GM21447 (cell line): ENCODE measurements around the gene SLC2A1.
"Not testable (repeated sequence)": the region's sequence is repeated elsewhere in the genome, so short reads cannot be mapped to it uniquely, and the experiment has no call there.

ENCODE experiments used
- ATAC-seq: cut with Tn5 transposase; IDR thresholded peaks from one replicate; pipeline ENCODE4 v1.9.1; 2021; ENCODE audit not compliant: unreplicated experiment

The SLC2A1 gene

DNA sequence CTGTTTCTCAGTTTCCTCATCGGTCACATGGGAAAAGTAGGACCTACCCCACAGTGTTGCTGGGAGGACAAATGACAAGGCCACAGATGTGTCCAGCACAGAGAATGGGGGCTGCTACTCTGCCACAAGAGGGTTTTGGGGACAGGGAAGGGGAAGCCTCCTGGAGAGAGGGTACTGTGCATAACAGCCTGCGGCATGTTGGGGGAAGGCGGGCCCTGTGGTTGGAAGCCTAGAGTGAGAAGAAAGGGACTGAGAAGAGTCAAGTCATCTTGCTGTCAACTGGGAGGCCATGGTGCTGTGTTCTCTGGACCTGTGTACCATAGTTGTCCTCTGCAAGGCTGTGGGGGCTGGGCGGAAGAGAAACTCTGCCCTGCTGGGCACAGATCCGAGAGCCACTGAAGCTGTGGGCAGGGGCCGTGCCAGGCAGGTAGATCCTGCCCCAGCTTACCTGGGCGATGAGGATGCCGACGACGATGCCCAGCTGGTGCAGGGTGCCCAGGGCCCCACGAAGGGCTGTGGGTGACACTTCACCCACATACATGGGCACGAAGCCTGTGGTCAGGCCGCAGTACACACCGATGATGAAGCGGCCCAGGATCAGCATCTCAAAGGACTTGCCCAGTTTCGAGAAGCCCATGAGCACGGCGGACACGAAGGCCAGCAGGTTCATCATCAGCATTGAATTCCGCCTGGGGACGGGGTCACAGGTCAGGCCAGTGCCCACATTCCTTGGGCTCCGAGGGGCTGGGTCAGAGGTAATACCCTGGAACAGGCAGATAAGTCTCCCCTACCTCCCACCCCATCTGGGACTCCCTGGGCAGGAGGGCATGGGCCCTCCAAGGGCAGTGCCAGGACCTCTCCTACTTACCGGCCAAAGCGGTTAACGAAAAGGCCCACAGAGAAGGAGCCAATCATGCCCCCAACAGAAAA, 28.2 kb downstream of the SLC2A1 start:
- ATAC-seq: no peak

GRCh38 chr1:42929434-42930177, 29.1 kb downstream of the SLC2A1 start:
- no peak for ATAC-seq

- no peak for ATAC-seq
Observed at GRCh38 chr1:42928859-42929258, 29.8 kb downstream of the SLC2A1 start.

DNA sequence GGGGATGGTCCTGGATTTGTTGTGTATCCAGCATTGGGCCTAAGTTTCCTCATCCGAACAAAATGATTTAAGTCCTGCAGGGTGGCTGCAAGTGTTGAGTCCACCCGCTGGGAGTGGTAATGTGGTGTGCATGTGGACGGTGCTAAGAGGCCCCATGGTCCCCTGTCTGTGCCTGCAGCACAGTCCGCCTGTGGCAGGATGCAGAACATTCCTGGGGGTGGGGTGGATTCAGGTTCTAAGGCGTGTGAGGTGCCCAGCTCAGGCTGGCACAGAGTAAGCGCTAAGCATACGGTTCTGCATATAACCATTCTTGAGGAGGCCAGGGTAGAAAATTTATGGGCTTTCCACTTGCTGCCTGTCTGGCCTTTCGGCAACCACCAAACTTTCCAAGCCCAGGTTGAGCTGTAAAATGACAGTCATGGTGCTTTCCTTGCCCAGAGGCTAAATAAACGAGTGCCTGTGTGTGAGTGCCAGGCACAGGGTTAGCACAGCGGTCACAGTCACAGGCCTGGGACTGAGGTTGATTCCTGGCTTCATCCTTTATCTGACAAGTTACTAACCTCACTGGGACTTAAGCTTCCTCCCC, 30.7 kb downstream of the SLC2A1 start:
- ATAC-seq: no peak

DNA sequence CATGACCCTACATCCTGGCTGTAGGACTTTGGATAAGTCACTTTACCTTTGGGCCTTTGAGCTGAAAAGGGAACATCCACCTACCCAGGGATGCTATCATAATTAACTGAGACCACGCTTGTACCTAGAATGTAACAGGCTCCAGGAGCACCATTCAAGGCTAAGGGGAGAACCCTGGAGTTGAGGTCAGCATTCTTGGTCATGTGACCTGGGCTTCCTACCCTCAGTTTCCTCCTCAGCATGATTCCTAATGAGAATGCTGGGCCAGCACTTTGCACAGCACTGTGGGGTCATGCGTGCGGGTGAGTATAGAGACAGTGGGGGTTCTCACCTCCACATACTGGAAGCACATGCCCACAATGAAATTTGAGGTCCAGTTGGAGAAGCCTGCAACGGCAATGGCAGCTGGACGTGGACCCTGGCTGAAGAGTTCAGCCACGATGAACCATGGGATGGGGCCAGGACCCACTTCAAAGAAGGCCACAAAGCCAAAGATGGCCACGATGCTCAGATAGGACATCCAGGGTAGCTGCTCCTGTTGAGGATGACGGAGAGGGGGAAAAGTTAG, 31.3 kb downstream of the SLC2A1 start:
- no peak for ATAC-seq

DNA sequence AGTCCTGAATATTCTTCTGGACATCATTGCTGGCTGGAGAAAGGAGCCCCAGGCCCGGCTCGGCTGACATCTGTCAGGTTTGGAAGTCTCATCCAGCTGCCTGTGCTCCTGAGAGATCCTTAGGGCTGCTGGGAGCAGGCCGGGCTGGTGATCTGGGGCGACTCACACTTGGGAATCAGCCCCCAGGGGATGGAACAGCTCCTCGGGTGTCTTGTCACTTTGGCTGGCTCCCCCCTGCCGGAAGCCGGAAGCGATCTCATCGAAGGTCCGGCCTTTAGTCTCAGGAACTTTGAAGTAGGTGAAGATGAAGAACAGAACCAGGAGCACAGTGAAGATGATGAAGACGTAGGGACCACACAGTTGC, 31.8 kb downstream of the SLC2A1 start:
- no peak for ATAC-seq

GRCh38 chr1:42926235-42926878, 32.3 kb downstream of the SLC2A1 start:
- ATAC-seq: no peak

DNA sequence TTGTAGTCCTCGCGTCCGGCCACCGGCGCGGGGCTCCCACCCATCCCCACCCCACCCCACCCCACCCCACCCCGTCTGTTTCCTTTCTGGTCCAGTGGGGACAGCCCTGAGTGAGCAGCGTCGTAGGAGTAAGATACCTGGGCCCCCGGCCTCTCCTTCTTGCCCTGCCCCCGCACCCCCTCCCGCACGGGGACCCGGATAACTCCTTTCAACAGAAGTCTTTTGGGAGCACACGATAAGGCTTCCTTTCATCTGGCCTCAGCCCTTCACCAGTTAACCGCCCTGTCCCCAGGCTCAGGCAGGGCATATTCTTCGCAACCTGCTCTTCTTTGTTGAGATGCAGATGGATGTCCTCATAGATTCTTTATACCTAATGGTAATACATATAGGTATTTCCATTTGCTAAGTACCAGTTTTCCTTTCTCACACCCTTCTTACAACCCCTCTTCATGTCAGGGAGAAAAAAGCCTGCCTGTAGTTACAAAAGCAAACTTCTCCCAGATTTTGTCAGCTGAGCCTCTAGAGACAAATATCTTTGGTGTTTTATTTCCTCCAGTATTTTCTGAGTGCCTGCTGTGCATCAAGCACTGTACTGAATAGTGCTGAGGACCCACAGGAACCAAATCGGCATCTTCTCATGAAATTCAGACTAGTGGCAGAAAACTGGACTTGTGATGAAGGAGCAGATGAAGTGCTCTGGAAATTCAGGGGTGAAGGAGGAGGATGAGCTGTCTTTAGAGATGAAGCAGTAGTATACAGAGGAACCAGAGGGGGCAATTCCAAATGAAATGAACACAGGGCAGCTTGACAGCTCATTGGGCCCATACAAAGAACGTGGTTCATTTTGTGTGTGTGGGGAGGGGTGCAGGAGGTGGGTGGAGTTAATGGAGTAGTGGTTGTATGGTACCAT, 33.6 kb downstream of the SLC2A1 start:
- ATAC-seq: peak; percentile 21

DNA sequence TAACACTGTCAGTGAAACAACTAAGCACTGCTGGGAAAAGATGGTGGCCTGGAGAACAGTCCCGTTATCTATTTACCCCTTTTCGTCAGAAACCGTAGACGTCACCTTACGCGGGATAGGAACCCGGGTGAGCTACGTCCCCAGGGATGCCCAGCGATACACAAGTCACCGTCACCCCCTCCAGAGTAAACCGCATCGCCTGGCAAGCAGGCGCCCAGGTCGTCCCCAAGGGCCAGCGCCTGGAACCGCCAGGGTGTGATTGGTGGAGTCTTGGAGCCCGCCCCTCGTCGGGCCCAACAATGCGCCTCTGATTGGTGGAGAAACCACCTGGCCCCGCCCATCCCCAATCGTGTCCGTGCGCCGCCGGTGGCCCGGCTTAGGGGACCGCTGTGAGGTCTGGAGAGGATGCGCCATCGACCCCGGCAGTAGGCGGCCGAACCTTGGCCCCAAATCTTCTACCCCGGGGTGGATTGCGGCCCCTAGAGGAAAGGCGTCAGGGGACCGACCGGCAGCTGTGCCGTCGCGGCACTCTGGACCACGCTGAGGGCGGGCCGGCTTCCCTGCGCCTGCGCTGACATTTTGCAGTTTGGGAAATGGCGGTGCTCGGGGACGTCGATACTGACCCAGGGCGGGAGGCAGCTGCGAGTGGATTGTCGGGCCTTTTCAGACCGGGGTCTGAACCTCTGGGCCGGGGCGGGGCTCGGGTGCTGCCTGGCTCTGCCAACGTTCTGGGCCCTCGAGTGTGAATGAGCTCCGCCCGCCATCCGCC, 34.4 kb downstream of the SLC2A1 start:
- ATAC-seq: peak; percentile 84

DNA sequence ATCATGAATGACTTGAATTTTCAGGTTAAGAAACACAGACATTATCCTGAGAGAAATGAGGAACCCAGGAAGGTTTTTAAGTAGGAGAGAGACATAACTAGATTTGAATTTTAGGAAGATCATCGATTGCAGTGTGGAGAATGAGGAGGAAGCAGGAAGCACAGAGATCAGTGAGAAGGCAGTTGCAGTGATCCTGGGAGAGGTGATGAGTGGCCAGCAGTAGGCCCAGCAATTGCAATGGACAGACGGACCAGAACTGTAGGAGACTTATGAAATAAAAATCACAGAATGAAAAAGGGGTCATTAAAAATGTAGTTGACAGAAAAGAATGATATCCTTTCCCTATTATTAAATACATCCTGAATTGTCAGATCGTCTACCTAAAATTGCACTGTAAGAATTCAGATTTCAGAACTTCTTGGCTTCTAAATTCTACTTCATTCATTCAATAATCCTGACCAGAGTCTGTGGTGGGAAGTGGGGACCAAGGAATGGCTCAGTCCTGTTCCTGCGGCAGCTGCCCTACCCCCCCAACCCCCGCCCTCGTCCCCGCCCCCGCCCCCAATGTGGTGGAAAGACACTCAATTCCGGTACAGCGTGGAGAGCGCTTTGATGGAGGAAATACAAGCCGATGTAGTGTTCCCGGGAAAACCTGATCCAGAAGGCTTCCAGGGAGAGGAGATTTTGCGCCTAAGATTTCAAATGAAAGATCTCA, 35.1 kb downstream of the SLC2A1 start:
- ATAC-seq: no peak

DNA sequence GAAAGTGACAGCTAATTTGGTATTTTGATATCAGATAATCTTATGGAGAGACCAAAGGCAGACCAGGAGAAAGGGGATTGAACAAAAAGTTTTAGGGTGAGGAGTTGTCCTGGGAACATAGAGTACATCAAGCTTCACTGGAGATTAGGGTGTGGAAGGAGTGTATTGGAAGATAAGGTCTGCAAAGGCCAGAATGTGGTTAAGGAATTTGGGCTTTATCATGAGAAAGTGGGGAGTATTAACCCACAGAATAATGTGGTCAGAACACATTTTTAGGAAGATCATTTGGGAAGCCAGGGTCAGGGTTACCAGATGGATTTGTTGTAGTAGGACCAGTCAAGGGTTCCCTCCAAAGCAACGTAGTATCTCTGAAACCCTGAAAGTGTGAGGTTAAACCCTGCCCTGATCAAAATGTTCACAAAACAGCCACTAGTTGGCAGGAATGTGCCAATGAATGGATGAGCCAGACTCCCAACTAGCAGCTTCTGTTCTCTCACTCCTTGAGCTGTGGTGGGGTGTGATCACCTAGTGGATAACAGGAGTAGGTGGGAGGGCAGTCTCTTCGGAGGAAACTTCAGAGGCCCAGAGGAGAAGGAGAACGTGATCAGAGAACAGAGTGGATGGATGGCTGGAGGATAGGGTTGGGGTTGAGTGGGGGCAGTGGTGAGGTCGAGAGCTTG, 35.8 kb downstream of the SLC2A1 start:
- peak; percentile 42 for ATAC-seq

DNA sequence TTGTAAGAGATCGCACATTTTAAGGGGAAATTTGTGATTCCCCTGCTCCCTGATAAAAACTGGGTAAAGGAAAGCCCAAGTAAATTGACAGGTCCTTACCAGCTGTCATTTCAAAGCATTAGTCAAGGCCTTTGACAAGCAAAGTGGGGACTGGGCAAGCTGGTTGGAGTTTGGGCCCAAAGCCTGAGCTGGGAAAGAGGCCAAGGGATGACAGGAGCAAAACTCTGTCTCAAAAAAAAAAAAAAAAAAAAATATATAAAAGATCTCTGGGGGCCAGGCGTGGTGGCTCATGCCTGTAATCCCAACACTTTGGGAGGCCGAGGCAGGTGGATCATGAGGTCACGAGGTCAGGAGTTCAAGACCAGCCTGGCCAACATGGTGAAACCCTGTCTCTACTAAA, 36.9 kb downstream of the SLC2A1 start:
- ATAC-seq: no peak

DNA sequence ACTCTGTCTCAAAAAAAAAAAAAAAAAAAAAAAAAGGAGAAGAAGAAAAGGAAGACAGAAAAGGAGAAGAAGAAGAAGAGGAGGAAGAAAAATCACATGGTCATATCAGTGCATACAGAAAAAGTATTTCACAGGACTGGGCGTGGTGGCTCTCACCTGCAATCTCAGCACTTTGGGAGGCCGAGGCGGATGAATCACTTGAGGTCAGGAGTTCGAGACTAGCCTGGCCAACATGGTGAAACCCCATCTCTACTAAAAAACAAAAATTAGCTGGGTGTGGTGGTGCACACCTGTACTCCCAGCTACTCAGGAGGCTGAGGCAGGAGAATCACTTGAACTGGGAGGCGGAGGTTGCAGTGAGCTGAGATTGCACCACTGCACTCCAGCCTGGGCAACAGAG, 39.0 kb downstream of the SLC2A1 start:
- ATAC-seq: not testable (repeated sequence)

- no peak for ATAC-seq
Observed at GRCh38 chr1:42917241-42917495, 41.5 kb downstream of the SLC2A1 start.

GRCh38 chr1:42915456-42915855, 43.2 kb downstream of the SLC2A1 start:
- ATAC-seq: no peak

- no peak for ATAC-seq
Observed at GRCh38 chr1:42914092-42914627, 44.5 kb downstream of the SLC2A1 start.

DNA sequence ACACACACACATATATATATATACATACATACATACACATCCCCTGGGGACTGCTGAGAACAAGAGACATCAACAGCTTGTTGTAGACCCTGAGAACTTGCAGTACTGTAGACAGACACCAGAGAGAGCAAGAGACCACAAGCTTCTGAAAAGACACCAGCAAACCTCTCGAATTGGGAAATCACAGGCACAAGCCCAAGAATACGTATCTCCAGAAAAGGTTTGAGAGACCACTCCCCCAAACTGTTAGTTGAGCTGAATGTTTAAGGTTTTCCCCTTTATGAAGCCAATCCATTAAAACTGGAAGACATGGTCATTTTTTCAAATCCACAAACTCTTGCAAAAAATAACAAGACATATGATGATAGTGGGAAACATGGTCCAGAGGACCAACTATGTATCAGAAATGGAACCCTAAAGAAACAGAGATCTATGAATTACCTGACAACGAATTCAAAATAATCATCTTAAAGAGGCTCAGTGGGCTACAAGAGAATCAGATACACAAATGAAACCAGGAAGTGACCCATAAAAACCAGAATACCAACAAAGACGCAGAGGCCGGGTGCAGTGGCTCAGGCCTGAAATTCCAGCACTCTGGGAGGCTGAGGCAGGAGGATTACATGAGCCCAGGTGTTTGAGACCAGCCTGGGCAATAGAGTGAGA, 45.1 kb downstream of the SLC2A1 start:
- ATAC-seq: no peak

GRCh38 chr1:42910985-42911384, 47.7 kb downstream of the SLC2A1 start:
- ATAC-seq: no peak
